Dermis blood vessel endothelial cell (primary cell): ENCODE measurements around the gene UFSP1. TPM values are rescaled to one million over a fixed set of nuclear protein-coding genes. Genes with fewer than 3 reads are reported as not detected.
"Not testable (repeated sequence)": the region's sequence is repeated elsewhere in the genome, so short reads cannot be mapped to it uniquely, and the experiment has no call there.

ENCODE experiments used
- DNase-seq: peaks from one replicate; pipeline ENCODE4 v3.0.0; 2010
- total RNA-seq: library from RNA; depleted of rRNA; stranded (reverse); fragments of >200 nt; gene quantifications from 2 replicates; pipeline ENCODE4 v1.2.3, GENCODE V29; 2014

The UFSP1 gene
- total RNA-seq, 1 donor from 2014 or later: 2.9 TPM

DNA sequence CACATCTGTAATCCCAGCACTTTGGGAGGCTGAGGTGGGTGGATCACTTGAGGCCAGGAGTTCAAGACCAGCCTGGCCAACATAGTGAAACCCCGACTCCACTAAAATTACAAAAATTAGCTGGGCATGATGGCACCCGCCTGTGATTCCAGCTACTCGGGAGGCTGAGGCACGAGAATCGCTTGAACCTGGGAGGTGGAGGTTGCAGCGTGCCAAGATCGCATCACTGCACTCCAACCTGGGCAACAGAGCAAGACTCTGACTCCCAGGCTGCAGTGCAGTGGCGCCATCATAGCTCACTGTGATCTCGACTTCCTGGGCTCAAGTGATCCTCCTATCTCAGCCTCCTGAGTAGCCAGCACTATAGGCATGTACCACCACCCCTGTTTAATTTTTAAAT, 34.6 kb downstream of the UFSP1 start:
- not testable (repeated sequence) for DNase-seq

- no peak for DNase-seq
Measured at GRCh38 chr7:100854146-100854895, 35.2 kb downstream of the UFSP1 start.

DNA sequence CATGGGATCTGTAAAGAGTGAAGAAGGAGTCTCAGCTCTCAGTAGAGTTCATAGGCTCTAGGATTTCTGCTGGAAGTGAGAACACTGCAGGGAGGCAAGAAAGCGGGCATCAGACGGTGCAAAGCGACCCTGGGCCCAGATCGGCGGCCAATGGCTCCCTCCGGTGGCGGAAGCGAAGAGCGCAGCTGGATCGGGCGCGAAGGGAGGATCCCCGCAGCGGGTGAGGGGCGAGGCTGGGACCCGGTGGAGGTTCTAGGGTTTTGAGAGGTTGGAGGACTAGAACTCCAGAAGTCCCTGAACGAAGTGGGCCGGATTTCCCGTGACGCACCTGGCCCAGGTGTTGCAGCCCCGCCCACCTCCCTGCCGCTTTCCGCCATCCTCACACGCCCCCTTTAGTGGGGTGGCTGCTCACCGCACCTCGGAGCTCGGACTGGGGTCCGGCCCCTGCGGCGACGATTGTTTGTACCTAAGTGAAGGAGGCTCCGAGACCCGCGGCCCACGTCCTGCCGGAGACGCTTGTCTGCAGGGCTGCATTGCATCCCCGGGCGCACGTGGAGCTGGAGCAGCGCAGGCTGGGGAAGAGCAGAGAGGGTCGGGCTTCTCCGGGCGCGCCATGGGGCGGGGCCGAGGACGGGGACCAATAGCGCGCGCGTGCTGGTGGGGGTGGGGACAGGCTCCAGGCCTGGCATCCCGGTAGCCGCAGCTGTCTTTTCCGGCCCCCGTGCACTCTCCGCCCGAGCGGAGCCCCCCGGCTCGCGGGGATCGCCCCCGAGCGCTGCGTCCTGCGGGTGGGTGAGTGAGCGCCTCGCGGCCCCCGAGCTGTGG, 37.3 kb downstream of the UFSP1 start, which contains the start of gene SLC12A9:
TSS of gene SLC12A9 (plus strand) at position 666 of the 825 bp plus-strand sequence. CDS start 1,485 bp downstream, outside the sequence.
- DNase-seq: peak; percentile 93

GRCh38 chr7:100847360-100847759, 42.2 kb downstream of the UFSP1 start:
- DNase-seq: no peak

- peak; percentile 18 for DNase-seq
Measured at GRCh38 chr7:100840470-100841100, 48.9 kb downstream of the UFSP1 start.

- no peak for DNase-seq
Measured at GRCh38 chr7:100839361-100839760, 50.2 kb downstream of the UFSP1 start.

Other genes with a start within 250 kb of the UFSP1 start
- gene TFR2, start 248.2 kb downstream of the UFSP1 start, total RNA-seq: 0.68 and 0.70 TPM in 2 replicates
- not detected in 2 replicates for gene ACTL6B, start 233.3 kb downstream of the UFSP1 start, total RNA-seq
- 85.4 and 154 TPM in 2 replicates for gene GNB2, start 216.0 kb downstream of the UFSP1 start, total RNA-seq
- 18.0 and 20.8 TPM in 2 replicates for gene GIGYF1, start 195.5 kb downstream of the UFSP1 start, total RNA-seq
- 28.1 and 34.2 TPM in 2 replicates for gene POP7, start 183.6 kb downstream of the UFSP1 start, total RNA-seq
- not detected in 2 replicates for gene EPO, start 169.2 kb downstream of the UFSP1 start, total RNA-seq
- gene ZAN, start 156.1 kb downstream of the UFSP1 start, total RNA-seq: not detected in 2 replicates
- 415 and 590 TPM in 2 replicates for gene EPHB4, start 62.2 kb downstream of the UFSP1 start, total RNA-seq
- gene SLC12A9, start 37.0 kb downstream of the UFSP1 start, total RNA-seq: 37.1 and 39.9 TPM in 2 replicates
- gene TRIP6, start 22.3 kb downstream of the UFSP1 start, total RNA-seq: 43.6 and 61.4 TPM in 2 replicates
- gene SRRT, start 14.6 kb downstream of the UFSP1 start, total RNA-seq: 43.9 and 53.9 TPM in 2 replicates
- 1.2 and 4.9 TPM in 2 replicates for gene ACHE, start 6.2 kb upstream of the UFSP1 start, total RNA-seq
- gene MUC3A, start 59.8 kb upstream of the UFSP1 start, total RNA-seq: 0.19 TPM in 1 of 2 replicates, not detected in the other
- gene MUC12, start 79.8 kb upstream of the UFSP1 start, total RNA-seq: not detected in 2 replicates
- gene MUC17, start 130.4 kb upstream of the UFSP1 start, total RNA-seq: not detected in 2 replicates
- gene TRIM56, start 195.8 kb upstream of the UFSP1 start, total RNA-seq: 19.6 and 28.0 TPM in 2 replicates
- 289 and 399 TPM in 2 replicates for gene SERPINE1, start 237.4 kb upstream of the UFSP1 start, total RNA-seq